B cell (primary cell): ENCODE measurements around the gene PI4K2B.

Source experiments
- EZH2 ChIP-seq: IDR thresholded peaks from 2 replicates; pipeline ENCODE4 v1.6.1; 2012; ENCODE audit warnings: borderline replicate concordance, low read depth, mild to moderate bottlenecking, moderate library complexity, low read length; ENCODE audit not compliant: insufficient read depth, poor library complexity, severe bottlenecking
- TF ChIP-seq, protein P1 (sequence below): fragments of 200-600 bp; IDR thresholded peaks from one replicate; pipeline ENCODE4 v1.8.0; 2022; ENCODE audit warnings: antibody characterized with exemption, mild to moderate bottlenecking

GRCh38 chr4:25297528-25298242 lies 63.9 kb downstream of the PI4K2B start:
- TF ChIP-seq, protein P1, sequence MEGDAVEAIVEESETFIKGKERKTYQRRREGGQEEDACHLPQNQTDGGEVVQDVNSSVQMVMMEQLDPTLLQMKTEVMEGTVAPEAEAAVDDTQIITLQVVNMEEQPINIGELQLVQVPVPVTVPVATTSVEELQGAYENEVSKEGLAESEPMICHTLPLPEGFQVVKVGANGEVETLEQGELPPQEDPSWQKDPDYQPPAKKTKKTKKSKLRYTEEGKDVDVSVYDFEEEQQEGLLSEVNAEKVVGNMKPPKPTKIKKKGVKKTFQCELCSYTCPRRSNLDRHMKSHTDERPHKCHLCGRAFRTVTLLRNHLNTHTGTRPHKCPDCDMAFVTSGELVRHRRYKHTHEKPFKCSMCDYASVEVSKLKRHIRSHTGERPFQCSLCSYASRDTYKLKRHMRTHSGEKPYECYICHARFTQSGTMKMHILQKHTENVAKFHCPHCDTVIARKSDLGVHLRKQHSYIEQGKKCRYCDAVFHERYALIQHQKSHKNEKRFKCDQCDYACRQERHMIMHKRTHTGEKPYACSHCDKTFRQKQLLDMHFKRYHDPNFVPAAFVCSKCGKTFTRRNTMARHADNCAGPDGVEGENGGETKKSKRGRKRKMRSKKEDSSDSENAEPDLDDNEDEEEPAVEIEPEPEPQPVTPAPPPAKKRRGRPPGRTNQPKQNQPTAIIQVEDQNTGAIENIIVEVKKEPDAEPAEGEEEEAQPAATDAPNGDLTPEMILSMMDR: no peak
- no peak for TF ChIP-seq EZH2
